ENCODE measurements around the gene L3MBTL4. TPM values are rescaled to one million over a fixed set of nuclear protein-coding genes. Genes with fewer than 3 reads are reported as not detected.

L3MBTL4 gene
- total RNA-seq, 2 donors from 2014 or later = 0.27 to 5.3 TPM

DNA sequence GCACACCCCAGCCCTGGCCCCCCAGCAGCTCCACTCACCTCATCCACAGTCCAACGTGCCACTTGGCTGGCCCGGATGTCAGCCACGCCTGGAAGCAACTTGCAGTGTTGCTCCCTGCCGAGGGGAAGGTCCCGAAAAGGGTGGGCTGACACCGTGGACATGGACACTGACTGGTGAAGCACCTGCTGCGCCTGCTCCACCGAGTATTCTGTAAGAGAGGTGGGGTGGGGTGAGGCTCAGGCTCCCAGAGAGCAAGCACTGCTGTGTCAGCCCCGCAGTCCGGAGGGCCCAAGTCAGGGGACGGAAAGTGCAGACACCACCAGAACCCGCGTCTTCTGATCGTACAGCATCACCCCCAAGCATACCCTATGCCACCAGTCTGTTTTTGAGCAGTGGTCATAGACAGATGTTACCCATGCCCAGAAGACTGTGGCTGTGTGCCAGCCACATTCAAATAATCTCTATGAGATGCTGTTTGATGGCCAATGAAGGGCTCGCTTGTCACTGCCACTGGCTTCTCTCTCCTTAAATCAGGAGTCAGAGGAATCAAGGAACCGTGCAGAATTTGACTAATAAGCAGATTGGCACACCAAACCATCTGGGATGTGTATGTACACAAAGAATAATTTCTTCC lies 445.2 kb downstream of the L3MBTL4 start:
- no peak for ATAC-seq (ENCODE audit: insufficient number of reproducible peaks, low FRiP score, low read depth)

DNA sequence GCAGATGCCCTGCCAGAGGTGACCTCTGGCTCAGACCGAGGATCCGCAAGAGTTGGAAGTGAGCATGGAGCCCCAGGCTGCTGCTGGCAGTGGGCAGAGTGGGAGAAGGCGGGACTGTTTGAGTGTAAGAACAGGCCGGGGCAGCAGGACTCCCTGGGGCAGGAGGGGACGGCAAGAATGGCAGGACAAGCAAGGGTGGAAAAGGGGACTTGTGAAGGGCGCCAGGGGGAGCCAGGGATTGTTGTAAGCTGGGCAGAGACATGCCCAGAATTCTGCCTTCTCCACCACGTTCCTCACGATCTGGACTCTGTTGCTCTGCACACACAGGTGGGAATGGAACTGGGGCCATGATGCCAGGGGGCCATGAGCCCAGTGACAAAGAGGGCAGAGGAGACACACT lies 447.0 kb downstream of the L3MBTL4 start:
- H3K27me3 ChIP-seq (replicated peaks; ENCODE audit: insufficient read depth) = no peaks in the 10 kb centered on the region
- TF ChIP-seq, protein P1, sequence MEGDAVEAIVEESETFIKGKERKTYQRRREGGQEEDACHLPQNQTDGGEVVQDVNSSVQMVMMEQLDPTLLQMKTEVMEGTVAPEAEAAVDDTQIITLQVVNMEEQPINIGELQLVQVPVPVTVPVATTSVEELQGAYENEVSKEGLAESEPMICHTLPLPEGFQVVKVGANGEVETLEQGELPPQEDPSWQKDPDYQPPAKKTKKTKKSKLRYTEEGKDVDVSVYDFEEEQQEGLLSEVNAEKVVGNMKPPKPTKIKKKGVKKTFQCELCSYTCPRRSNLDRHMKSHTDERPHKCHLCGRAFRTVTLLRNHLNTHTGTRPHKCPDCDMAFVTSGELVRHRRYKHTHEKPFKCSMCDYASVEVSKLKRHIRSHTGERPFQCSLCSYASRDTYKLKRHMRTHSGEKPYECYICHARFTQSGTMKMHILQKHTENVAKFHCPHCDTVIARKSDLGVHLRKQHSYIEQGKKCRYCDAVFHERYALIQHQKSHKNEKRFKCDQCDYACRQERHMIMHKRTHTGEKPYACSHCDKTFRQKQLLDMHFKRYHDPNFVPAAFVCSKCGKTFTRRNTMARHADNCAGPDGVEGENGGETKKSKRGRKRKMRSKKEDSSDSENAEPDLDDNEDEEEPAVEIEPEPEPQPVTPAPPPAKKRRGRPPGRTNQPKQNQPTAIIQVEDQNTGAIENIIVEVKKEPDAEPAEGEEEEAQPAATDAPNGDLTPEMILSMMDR (IDR thresholded peaks at IDR 0.05) = no peak
- no peaks in the 10 kb centered on the region for H3K4me1 ChIP-seq (ENCODE audit: control insufficient read depth in 1 of 2, low read depth in 2 of 2)
- no peaks in the 10 kb centered on the region for H3K36me3 ChIP-seq
- no peaks in the 10 kb centered on the region for H3K9me3 ChIP-seq
- H3K27ac ChIP-seq = no peak overlapping the region
- ATAC-seq (ENCODE audit: insufficient number of reproducible peaks, low FRiP score, low read depth) (no peak), DNase-seq (ENCODE audit: low spot score) (no peak)
- H3K4me3 ChIP-seq = no peak overlapping the region

More for the DNA sequence above, 445.2 kb downstream of the L3MBTL4 start:
- no peaks in the 10 kb centered on the region for H3K9me3 ChIP-seq
- no peaks in the 10 kb centered on the region for H3K4me1 ChIP-seq (ENCODE audit: control insufficient read depth in 1 of 2, low read depth in 2 of 2)
- no peak for DNase-seq (ENCODE audit: low spot score)
- no peaks in the 10 kb centered on the region for H3K36me3 ChIP-seq
- H3K27me3 ChIP-seq (replicated peaks; ENCODE audit: insufficient read depth) = no peaks in the 10 kb centered on the region
- TF ChIP-seq, protein P1 (IDR thresholded peaks at IDR 0.05) = no peak
- no peak overlapping the region for H3K4me3 ChIP-seq
- no peak overlapping the region for H3K27ac ChIP-seq

DNA sequence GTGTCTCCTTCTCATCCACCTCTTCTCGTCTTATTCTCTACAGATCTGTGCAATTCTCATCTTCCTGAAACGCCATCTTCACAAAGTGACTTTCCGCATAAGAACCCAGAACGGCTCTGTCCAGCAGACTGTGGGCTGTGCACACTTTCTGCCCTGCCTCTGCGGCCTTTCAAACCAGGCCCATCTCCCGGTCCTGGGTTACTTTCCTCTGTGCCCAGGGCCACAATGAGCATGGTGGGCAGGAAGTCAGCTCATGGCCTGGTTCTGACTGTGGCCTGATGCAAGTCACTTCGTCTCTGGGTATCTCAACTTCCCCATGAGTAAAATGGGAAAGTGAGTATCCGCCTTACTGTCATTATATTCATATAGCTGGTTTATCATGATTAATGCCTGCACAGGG lies 447.7 kb downstream of the L3MBTL4 start:
- DNase-seq (ENCODE audit: low spot score) (no peak), ATAC-seq (ENCODE audit: insufficient number of reproducible peaks, low FRiP score, low read depth) (no peak)
- no peak overlapping the region for H3K27ac ChIP-seq
- no peaks in the 10 kb centered on the region for H3K27me3 ChIP-seq (replicated peaks; ENCODE audit: insufficient read depth)
- TF ChIP-seq, protein P1 (IDR thresholded peaks at IDR 0.05) = no peak
- no peaks in the 10 kb centered on the region for H3K4me1 ChIP-seq (ENCODE audit: control insufficient read depth in 1 of 2, low read depth in 2 of 2)
- no peak overlapping the region for H3K4me3 ChIP-seq
- H3K36me3 ChIP-seq = no peaks in the 10 kb centered on the region
- H3K9me3 ChIP-seq = no peaks in the 10 kb centered on the region

DNA sequence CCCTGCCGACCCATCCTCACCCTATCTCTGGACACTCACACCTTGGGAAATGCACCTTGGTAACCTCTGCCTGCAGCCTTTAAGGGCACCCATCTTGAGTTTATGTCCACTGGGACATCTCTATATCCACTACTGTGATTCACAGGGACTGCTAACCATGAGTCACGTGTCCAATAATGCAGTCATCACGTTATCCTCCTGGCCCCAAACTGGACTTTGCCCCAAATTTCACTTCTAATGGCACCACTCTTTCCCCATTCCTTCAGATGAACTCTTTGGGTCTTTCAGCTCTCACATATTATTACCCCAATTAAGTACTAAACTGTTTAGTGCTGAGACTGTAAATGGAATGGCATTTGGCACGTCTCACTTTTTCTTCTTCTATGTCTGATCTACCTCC lies 448.2 kb downstream of the L3MBTL4 start:
- Histone ChIP-seq H3K27me3 (replicated peaks; ENCODE audit: insufficient read depth) (no peaks in the 10 kb centered on the region), H3K4me1 (ENCODE audit: control insufficient read depth in 1 of 2, low read depth in 2 of 2) (no peaks in the 10 kb centered on the region), H3K9me3 (no peaks in the 10 kb centered on the region), H3K36me3 (no peaks in the 10 kb centered on the region), H3K4me3 (no peak overlapping the region), H3K27ac (no peak overlapping the region)
- no peak for ATAC-seq (ENCODE audit: insufficient number of reproducible peaks, low FRiP score, low read depth)
- no peak for DNase-seq (ENCODE audit: low spot score)
- TF ChIP-seq, protein P1 (IDR thresholded peaks at IDR 0.05) = no peak

DNA sequence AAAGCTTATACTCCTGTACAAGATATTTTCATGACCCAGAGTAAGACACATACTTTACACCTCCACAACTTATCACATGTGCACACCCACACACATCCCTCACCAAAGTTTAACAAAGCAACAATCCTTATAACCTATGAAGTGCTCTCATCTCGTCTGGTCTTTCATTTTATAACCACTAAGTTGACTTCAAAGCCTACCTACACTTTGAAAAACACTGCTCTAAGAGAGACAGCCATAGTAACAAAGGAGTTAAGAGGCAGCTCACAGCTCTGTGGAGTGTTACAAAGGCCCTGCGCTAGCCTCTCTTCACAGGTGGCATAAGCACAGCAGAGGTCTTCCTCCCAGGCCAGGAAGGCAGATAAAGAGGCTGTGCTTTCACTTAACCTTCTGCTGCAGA lies 449.7 kb downstream of the L3MBTL4 start:
- Histone ChIP-seq H3K27ac (no peak overlapping the region), H3K4me1 (ENCODE audit: control insufficient read depth in 1 of 2, low read depth in 2 of 2) (no peaks in the 10 kb centered on the region), H3K4me3 (no peak overlapping the region), H3K36me3 (no peaks in the 10 kb centered on the region), H3K27me3 (replicated peaks; ENCODE audit: insufficient read depth) (no peaks in the 10 kb centered on the region), H3K9me3 (no peaks in the 10 kb centered on the region)
- ATAC-seq (ENCODE audit: insufficient number of reproducible peaks, low FRiP score, low read depth) (no peak), DNase-seq (ENCODE audit: low spot score) (no peak)
- TF ChIP-seq, protein P1 (IDR thresholded peaks at IDR 0.05) = no peak
